C4-2B (cell line): Measurements from ENCODE around the gene WHAMM.
"Not testable (repeated sequence)": the region's sequence is repeated elsewhere in the genome, so short reads cannot be mapped to it uniquely, and the experiment has no call there.

Source experiments
- H3K27ac ChIP-seq: fragments of 450-650 bp; 2 replicates; pipeline ENCODE4 v1.5.1; 2017
- ZFX ChIP-seq: fragments of 450-650 bp; IDR thresholded peaks from 2 replicates; pipeline ENCODE4 v1.6.1; 2017
- TF ChIP-seq, protein P1 (sequence below): fragments of 450-650 bp; conservative IDR thresholded peaks from 2 replicates; pipeline ENCODE4 v1.5.1; 2017; ENCODE audit warnings: mild to moderate bottlenecking

The WHAMM gene, protein sequence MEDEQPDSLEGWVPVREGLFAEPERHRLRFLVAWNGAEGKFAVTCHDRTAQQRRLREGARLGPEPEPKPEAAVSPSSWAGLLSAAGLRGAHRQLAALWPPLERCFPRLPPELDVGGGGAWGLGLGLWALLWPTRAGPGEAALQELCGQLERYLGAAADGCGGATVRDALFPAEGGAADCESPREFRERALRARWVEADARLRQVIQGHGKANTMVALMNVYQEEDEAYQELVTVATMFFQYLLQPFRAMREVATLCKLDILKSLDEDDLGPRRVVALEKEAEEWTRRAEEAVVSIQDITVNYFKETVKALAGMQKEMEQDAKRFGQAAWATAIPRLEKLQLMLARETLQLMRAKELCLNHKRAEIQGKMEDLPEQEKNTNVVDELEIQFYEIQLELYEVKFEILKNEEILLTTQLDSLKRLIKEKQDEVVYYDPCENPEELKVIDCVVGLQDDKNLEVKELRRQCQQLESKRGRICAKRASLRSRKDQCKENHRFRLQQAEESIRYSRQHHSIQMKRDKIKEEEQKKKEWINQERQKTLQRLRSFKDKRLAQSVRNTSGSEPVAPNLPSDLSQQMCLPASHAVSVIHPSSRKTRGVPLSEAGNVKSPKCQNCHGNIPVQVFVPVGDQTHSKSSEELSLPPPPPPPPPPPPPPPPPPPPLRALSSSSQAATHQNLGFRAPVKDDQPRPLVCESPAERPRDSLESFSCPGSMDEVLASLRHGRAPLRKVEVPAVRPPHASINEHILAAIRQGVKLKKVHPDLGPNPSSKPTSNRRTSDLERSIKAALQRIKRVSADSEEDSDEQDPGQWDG

DNA sequence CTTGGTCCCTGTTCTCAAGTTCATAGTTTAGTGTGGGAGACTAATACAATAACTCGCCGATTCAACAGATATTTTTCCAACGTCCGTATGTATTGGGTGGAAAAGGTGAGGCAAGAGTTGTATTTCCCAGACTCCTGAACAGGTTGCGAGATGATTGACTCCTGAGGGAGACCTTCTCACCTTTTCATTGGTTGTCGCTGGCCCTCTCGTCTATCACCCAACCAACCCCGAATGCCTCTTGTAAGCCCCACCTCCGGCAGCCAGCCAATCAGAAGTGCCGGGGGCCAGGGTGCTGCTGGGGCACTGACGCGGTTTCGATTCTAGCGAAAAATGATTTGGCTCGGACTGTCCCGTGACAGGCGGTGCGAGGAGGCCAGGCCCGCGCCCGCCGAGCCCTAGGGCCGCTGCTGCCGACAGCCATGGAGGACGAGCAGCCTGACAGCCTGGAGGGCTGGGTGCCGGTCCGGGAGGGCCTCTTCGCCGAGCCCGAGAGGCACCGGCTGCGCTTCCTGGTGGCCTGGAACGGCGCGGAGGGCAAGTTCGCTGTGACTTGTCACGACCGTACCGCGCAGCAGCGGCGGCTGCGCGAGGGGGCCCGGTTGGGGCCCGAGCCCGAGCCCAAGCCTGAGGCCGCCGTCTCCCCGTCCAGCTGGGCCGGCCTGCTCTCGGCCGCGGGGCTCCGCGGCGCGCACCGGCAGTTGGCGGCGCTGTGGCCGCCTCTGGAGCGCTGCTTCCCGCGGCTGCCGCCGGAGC is at the start of gene WHAMM:
Gene WHAMM (plus strand): TSS at position 321 of the 753 bp plus-strand sequence. CDS start 99 bp downstream, at position 420.
- H3K27ac ChIP-seq, result peak within 1 kb of the TSS; percentile 86
- TF ChIP-seq, protein P1, sequence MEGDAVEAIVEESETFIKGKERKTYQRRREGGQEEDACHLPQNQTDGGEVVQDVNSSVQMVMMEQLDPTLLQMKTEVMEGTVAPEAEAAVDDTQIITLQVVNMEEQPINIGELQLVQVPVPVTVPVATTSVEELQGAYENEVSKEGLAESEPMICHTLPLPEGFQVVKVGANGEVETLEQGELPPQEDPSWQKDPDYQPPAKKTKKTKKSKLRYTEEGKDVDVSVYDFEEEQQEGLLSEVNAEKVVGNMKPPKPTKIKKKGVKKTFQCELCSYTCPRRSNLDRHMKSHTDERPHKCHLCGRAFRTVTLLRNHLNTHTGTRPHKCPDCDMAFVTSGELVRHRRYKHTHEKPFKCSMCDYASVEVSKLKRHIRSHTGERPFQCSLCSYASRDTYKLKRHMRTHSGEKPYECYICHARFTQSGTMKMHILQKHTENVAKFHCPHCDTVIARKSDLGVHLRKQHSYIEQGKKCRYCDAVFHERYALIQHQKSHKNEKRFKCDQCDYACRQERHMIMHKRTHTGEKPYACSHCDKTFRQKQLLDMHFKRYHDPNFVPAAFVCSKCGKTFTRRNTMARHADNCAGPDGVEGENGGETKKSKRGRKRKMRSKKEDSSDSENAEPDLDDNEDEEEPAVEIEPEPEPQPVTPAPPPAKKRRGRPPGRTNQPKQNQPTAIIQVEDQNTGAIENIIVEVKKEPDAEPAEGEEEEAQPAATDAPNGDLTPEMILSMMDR, result peak; percentile 55
- peak; percentile 98 for TF ChIP-seq ZFX

DNA sequence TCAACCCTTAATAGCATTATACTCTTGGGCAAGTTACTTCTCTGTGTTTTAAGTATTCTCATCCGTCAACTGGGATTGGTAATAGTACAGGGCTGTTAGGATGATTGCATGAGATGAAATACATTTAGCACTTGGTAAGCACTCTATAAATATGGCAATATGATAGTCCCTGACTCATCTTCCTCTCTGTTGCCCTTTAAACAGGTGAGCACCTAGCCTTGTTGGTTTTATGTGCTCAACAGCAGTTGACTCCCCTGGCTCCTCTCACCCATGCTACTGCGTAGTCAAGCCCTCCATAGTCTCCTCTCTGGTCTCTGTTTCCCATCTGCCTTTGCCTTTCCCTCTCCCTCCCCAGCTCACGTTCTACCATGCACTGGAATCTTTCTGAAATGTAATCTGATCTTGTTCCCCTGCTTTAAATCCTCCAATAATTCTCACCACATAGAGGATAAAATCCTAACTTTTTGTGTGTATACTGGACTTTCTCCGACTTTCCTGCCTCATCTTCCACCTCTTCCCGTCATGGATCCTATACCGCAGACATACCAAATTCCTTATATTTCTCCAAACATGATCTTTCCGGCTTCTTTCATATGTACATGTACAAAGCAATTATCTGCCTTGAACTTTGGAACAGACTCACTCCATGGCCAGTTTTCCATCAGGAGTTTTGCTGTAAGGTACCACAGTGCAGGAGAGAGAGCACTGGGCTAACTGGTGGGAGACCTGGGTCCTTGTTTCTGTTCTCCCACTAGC is 45.9 kb upstream of the WHAMM start:
- TF ChIP-seq ZFX, result no peak
- TF ChIP-seq, protein P1, result no peak
- H3K27ac ChIP-seq, result no peak overlapping the region

DNA sequence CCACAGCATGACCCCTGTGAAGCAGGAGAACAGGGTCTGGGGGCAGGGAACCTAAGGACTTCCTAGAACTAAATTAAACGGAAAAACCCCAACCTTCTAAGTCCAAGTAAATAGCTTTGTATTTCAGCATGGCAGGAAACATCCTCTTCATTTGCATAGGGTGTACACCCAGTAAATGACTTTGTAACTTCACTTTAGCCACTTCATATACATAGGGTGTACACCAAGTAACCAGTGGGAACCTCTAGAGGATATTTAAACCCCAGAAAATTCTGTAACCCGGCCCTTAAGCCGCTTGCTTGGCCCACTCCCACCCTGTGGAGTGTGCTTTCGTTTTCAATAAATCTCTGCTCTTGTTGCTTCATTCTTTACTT is 45.3 kb upstream of the WHAMM start:
- TF ChIP-seq ZFX, result no peak
- TF ChIP-seq, protein P1, result no peak
- no peak overlapping the region for H3K27ac ChIP-seq

DNA sequence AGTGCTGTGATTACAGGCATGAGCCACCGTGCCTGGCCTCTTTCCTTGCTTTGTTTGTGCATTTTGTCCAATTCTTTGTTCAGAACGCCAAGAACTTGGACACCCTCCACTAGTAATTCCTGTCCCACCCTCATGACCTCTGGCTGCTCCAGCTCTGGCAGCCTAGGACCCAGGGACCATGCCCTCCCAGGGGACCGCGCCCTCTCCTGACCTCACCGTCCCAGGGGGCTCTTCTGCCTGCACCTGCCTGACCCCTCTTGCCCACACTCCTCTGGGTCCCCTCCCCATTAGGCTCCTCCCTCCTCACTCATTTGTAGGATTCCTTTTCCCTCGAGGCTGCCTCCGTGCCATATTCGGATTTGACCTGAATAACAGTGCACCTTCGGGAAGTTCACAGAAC is 44.7 kb upstream of the WHAMM start:
- TF ChIP-seq, protein P1, result no peak
- TF ChIP-seq ZFX, result no peak
- H3K27ac ChIP-seq, result no peak overlapping the region

DNA sequence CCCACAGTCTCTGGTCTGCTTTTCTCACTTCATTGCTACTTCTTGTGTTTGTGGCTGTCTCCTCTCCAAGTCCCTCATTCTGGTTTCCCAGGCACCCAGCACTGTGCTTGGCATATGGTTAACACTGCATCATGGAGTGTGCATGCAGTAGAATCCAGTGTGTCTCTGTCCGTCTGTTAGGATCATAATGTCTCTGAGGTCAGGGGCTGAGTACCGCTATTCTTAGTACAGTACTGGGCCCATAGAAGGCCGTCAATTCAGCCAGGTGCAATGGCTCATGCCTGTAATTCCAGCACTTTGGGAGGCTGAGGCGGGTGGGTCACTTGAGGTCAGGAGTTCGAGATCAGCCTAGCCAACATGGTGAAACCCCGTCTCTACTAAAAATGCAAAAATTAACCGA is 43.2 kb upstream of the WHAMM start:
- not testable (repeated sequence) for H3K27ac ChIP-seq

DNA sequence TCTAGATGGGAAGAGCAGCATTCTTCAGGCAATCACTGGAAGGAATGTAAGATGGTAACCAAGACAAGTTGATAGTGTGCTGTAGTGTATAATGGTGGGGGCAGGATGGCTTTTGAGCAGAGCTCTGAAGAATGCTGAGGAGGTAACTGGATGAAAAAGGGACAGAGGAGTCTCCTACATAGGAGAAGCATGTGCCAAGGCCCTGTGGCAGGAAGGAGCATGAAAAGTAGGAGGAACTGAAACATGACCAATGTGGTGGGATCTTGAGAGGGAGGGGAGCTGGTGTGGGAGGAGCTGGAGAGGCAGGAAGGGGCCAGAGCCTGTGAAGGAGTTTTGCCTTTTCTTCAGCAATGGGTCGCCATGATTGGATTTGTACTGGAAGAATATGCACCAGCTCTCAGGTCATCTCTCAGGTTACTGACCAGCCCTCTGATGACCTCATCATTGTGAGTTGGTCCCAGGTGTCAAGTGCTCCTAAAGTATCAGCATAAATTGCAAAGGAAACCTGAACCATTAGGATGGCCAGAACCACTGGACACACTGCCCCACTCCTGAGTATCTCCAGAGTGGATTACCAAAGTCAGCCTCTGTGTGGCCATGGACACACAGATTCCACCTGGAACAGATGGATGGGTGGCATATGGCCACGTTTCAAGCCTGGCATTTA is 42.1 kb upstream of the WHAMM start:
- no peak for TF ChIP-seq ZFX
- TF ChIP-seq, protein P1, result no peak
- H3K27ac ChIP-seq, result no peak overlapping the region
